SK-N-SH (cell line): Measurements from ENCODE around the gene GSTA5. TPM values are rescaled to one million over a fixed set of nuclear protein-coding genes. Genes with fewer than 3 reads are reported as not detected.
"Not testable (repeated sequence)": the region's sequence is repeated elsewhere in the genome, so short reads cannot be mapped to it uniquely, and the experiment has no call there.

Experiments used
- CTCF ChIA-PET: fragments of 300-600, 350-600 bp; formaldehyde crosslinking; extraction: SDS; loops from one replicate; lab custom pipeline; 2021; lab: Yijun Ruan, JAX
- POLR2A ChIA-PET: fragments of 350-600 bp; sonication (Branson Sonifier 250); formaldehyde crosslinking; extraction: SDS; loops from one replicate; lab custom pipeline; 2020; ENCODE audit warnings: antibody characterized with exemption, inconsistent platforms; lab: Yijun Ruan, JAX
- DNase-seq: peaks from one replicate; pipeline ENCODE4 v3.0.0; 2012
- H2AFZ ChIP-seq: fragments of 200-600 bp; sonication (generic); 2 replicates; pipeline ENCODE4 v1.8.1; 2016; ENCODE audit warnings: antibody characterized with exemption, mild to moderate bottlenecking, low read depth
- H3F3A ChIP-seq: fragments of 200-600 bp; sonication (generic); replicated peaks from 2 replicates; pipeline ENCODE3; 2016; ENCODE audit warnings: antibody characterized with exemption, mild to moderate bottlenecking; ENCODE audit not compliant: insufficient read depth
- H3K27ac ChIP-seq, 2 experiments: fragments of 200-500 bp in 1 of 2; fragments of 200-600 bp in 1 of 2; sonication (Bioruptor generic) in 1 of 2; sonication (generic), shearing (Covaris generic) in 1 of 2; 2 replicates each; pipeline versions ENCODE4 v1.5.1 to v1.6.1; 2014 to 2016; ENCODE audit warnings: low read depth in 2 of 2, inconsistent platforms in 1 of 2, low read length in 1 of 2, mild to moderate bottlenecking in 1 of 2, mixed read lengths in 1 of 2
- H3K27me3 ChIP-seq: fragments of 200-600 bp; sonication (generic), shearing (Covaris generic); 2 replicates; pipeline ENCODE4 v1.6.1; 2016; ENCODE audit warnings: mixed run types; ENCODE audit not compliant: insufficient read depth
- H3K36me3 ChIP-seq, 2 experiments: fragments of 200-500 bp in 1 of 2; fragments of 200-600 bp in 1 of 2; sonication (Bioruptor generic) in 1 of 2; sonication (generic) in 1 of 2; replicated peaks in 1 of 2; 2 replicates each; pipeline versions ENCODE3 to v1.5.1; 2014 to 2016; ENCODE audit warnings: low read length in 1 of 2, mild to moderate bottlenecking in 1 of 2; ENCODE audit not compliant: insufficient read depth in 2 of 2, control insufficient read depth in 1 of 2
- H3K4me1 ChIP-seq, 2 experiments: fragments of 200-500 bp in 1 of 2; fragments of 200-600 bp in 1 of 2; sonication (Bioruptor generic) in 1 of 2; sonication (generic), shearing (Covaris generic) in 1 of 2; 2 replicates each; pipeline versions ENCODE4 v1.5.1 to v1.6.1; 2014 to 2016; ENCODE audit warnings: low read depth in 1 of 2, low read length in 1 of 2, mixed run types in 1 of 2; ENCODE audit not compliant: insufficient read depth in 2 of 2, control insufficient read depth in 1 of 2
- H3K4me2 ChIP-seq: fragments of 200-600 bp; sonication (generic), shearing (Covaris generic); 2 replicates; pipeline ENCODE4 v1.6.1; 2017; ENCODE audit warnings: mixed run types
- H3K4me3 ChIP-seq, 2 experiments: fragments of 200-500 bp in 1 of 2; fragments of 200-600 bp in 1 of 2; sonication (Bioruptor generic) in 1 of 2; sonication (generic), shearing (Covaris generic) in 1 of 2; 2 replicates each; pipeline versions ENCODE4 v1.5.1 to v1.8.1; 2014 to 2016; ENCODE audit warnings: low read depth in 2 of 2, inconsistent platforms in 1 of 2, low read length in 1 of 2, mild to moderate bottlenecking in 1 of 2, mixed read lengths in 1 of 2, moderate library complexity in 1 of 2
- H3K79me2 ChIP-seq: fragments of 200-600 bp; sonication (generic); 2 replicates; pipeline ENCODE4 v1.8.1; 2017; ENCODE audit warnings: mild to moderate bottlenecking; ENCODE audit not compliant: insufficient read depth
- H3K9ac ChIP-seq: fragments of 200-600 bp; sonication (generic); 2 replicates; pipeline ENCODE4 v1.6.1; 2017; ENCODE audit warnings: mixed run types
- H3K9me2 ChIP-seq: fragments of 200-600 bp; sonication (generic); 2 replicates; pipeline ENCODE4 v1.6.1; 2017; ENCODE audit warnings: mixed run types
- H3K9me3 ChIP-seq: fragments of 200-600 bp; sonication (generic); 2 replicates; pipeline ENCODE4 v1.6.1; 2017; ENCODE audit warnings: mixed run types, mild to moderate bottlenecking, moderate library complexity
- H4K20me1 ChIP-seq: fragments of 200-600 bp; sonication (generic); 2 replicates; pipeline ENCODE4 v1.6.1; 2017; ENCODE audit warnings: mild to moderate bottlenecking, mixed run types; ENCODE audit not compliant: insufficient read depth
- MXI1 ChIP-seq: IDR thresholded peaks from 2 replicates; pipeline ENCODE4 v1.6.1; 2012; ENCODE audit warnings: mild to moderate bottlenecking, low read depth, low read length, improper control_type of control experiment
- WGBS: methylation state at CpG from one replicate; pipeline ENCODE4 v1.1.6; 2017; ENCODE audit warnings: low lambda C conversion rate; 5-methylcytosine and 5-hydroxymethylcytosine counted together
- polyA plus RNA-seq, 3 experiments: library from polyadenylated mRNA; depleted of rRNA; stranded (reverse); fragments of >200 nt; gene quantifications; 2 replicates each; pipeline ENCODE4 v1.2.3, GENCODE V29; 2012

Gene GSTA5
- polyA plus RNA-seq, 1 of the 3 experiments (the other 2 are of a cell fraction), result not detected

DNA sequence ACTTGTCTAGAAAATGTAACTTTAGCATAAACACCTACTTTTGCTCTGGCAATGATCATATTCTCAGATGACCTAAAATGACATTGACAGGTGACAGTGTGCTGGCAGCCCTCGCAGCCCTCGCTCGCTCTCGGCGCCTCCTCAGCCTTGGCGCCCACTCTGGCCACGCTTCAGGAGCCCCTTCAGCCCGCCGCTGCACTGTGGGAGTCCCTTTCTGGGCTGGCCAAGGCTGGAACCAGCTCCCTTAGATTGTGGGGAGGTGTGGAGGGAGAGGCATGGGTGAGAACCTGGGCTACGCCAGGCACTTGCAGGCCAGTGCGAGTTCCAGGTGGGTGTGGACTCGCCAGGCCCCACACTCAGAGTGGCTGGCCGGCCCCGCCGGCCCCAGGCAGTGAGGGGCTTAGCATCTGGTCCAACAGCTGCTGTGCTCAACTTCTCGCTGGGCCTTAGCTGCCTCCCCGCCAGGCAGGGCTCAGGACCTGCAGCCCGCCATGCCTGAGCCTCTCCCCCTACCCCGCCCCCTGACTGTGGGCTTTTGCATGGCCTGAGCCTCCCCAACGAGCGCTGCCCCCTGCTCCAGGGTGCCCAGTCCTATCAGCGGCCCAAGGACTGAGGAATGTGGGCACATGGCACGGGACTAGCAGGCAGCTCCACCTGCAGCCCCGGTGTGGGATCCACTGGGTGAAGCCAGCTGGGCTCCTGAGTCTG is 54.2 kb downstream of the GSTA5 start:
- no peaks in the 10 kb centered on the region for H3K36me3 ChIP-seq
- no peaks in the 10 kb centered on the region for H4K20me1 ChIP-seq
- no peak for TF ChIP-seq MXI1
- CTCF ChIA-PET, result no interaction called here
- no peaks in the 10 kb centered on the region for H3K9me2 ChIP-seq
- H3K9me3 ChIP-seq, result no peaks in the 10 kb centered on the region
- no peak overlapping the region for H3K4me2 ChIP-seq
- no peak overlapping the region for H2AFZ ChIP-seq
- H3K79me2 ChIP-seq, result no peaks in the 10 kb centered on the region
- 34% methylated on average over 14 of the region's 24 CpGs for WGBS
- POLR2A ChIA-PET, result no interaction called here
- no peaks in the 10 kb centered on the region for H3K4me1 ChIP-seq
- no peak overlapping the region for H3K27ac ChIP-seq
- DNase-seq, result no peak
- H3K27me3 ChIP-seq, result no peaks in the 10 kb centered on the region; the same call in 1 of the 2 replicates
- H3K9ac ChIP-seq, result no peak overlapping the region
- H3K4me3 ChIP-seq, result no peak overlapping the region
- H3F3A ChIP-seq, result no peaks in the 10 kb centered on the region

DNA sequence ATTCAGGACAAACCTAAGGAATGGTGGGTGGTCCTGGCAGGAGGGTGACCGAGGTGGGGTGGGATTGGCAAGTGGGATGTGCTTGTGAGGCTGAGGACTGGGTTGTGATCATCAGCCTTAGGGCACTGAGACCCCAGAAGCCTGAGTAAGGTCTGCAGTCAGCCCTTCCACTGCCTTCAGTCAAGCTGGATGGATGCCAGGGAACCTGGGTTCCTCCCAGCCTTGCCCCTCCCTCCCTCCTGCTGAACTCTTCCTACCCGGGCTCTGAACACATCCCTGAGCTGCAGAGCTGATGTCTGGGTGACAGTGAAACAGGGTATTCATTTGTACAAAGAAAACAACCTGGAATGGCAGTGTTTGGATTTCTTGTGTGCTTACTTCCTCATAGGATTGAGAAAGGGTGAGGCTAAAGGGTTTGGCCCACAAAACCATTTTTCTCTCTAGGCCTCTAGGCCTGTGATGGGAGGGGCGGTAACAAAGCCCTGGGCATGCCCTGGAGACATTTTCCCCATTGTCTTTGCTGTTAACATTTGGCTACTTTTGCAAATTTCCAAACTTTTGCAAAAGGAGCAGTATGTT is 57.8 kb downstream of the GSTA5 start:
- H2AFZ ChIP-seq, DNase-seq, H3K36me3 ChIP-seq, H3K9me2 ChIP-seq, H3K9ac ChIP-seq, CTCF ChIA-PET, H3K27me3 ChIP-seq, POLR2A ChIA-PET, H4K20me1 ChIP-seq, H3K4me2 ChIP-seq, H3F3A ChIP-seq, H3K4me3 ChIP-seq, H3K9me3 ChIP-seq, H3K4me1 ChIP-seq, H3K79me2 ChIP-seq, H3K27ac ChIP-seq: not testable (repeated sequence)
- WGBS, result 5% methylated on average over 2 of the region's 3 CpGs

DNA sequence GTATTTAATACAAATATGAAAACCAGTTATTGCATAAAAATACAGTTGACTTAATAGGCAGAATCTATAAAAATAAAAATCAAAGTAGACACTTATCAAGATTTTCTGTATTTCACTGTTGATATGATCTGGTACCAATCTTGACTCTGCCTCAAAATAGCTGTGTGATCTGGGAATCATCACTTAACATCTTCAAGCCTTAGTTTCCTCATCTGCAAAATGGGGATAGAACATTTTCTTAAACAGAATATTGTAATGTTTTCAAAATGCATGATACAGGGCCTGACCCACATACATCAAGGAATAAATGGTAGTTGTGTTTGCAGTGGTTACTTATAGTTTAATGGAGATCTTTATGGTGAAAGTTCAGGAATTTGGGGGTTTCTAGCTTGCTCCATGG is 58.4 kb downstream of the GSTA5 start:
- H2AFZ ChIP-seq, H3K9me2 ChIP-seq, H3K9ac ChIP-seq, H3K27me3 ChIP-seq, H3F3A ChIP-seq, CTCF ChIA-PET, H3K27ac ChIP-seq, H3K4me1 ChIP-seq, POLR2A ChIA-PET, H3K79me2 ChIP-seq, H3K36me3 ChIP-seq, DNase-seq, H3K4me3 ChIP-seq, H4K20me1 ChIP-seq, H3K4me2 ChIP-seq, H3K9me3 ChIP-seq: not testable (repeated sequence)

Other genes with a start within 250 kb of the GSTA5 start
- 42.4 and 48.7 TPM in 2 replicates for gene TMEM14A, start 169.7 kb downstream of the GSTA5 start, polyA plus RNA-seq (2012; rRNA removed)
- gene GSTA2, start 77.3 kb downstream of the GSTA5 start, polyA plus RNA-seq (2012; rRNA removed), result not detected in 2 replicates
- not detected in 2 replicates for gene GSTA1, start 37.0 kb downstream of the GSTA5 start, polyA plus RNA-seq (2012; rRNA removed)
- gene GSTA3, start 68.9 kb upstream of the GSTA5 start, polyA plus RNA-seq (2012; rRNA removed), result not detected in 2 replicates
- 28.3 and 34.0 TPM in 2 replicates for gene GSTA4, start 154.5 kb upstream of the GSTA5 start, polyA plus RNA-seq (2012; rRNA removed)
- gene CILK1, start 221.0 kb upstream of the GSTA5 start, polyA plus RNA-seq (2012; rRNA removed), result 9.7 and 12.2 TPM in 2 replicates
- gene FBXO9, start 224.6 kb upstream of the GSTA5 start, polyA plus RNA-seq (2012; rRNA removed), result 61.9 and 72.9 TPM in 2 replicates